SK-N-SH treated with all-trans-retinoic acid at 6 μM for 48 hours (cell line): ENCODE measurements around the gene SART1.

Experiments
- ATAC-seq: fragments of 200-7000 bp; cut with Tn5 transposase; 3 replicates; pipeline ENCODE4 v1.9.1; 2020; ENCODE audit warnings: mild to moderate bottlenecking, moderate library complexity
- ARNTL ChIP-seq: fragments of 450-650 bp; formaldehyde crosslinking; IDR thresholded peaks from 2 replicates; pipeline ENCODE4 v1.5.0; 2020; ENCODE audit warnings: low read depth, mild to moderate bottlenecking, moderate library complexity, borderline replicate concordance
- BACH2 ChIP-seq: fragments of 250-450 bp; sonication (Bioruptor Pico); IDR thresholded peaks from 2 replicates; pipeline ENCODE4 v1.9.0; 2021; ENCODE audit warnings: mild to moderate bottlenecking, borderline replicate concordance
- CREB5 ChIP-seq: fragments of 250-450 bp; sonication (Bioruptor Pico); IDR thresholded peaks from 2 replicates; pipeline ENCODE4 v1.5.1; 2020; ENCODE audit warnings: low read depth, mild to moderate bottlenecking, moderate library complexity
- CSDC2 ChIP-seq: fragments of 250-450 bp; sonication (Bioruptor Pico); IDR thresholded peaks from 2 replicates; pipeline ENCODE4 v1.5.0; 2020; ENCODE audit warnings: mild to moderate bottlenecking, moderate library complexity
- CSRNP3 ChIP-seq: fragments of 250-450 bp; sonication (Bioruptor Pico); IDR thresholded peaks from 2 replicates; pipeline ENCODE4 v1.5.1; 2021; ENCODE audit warnings: mild to moderate bottlenecking, moderate library complexity
- ESRRG ChIP-seq: fragments of 250-450 bp; sonication (Bioruptor Pico); IDR thresholded peaks from 2 replicates; pipeline ENCODE4 v1.6.1; 2021; ENCODE audit warnings: mild to moderate bottlenecking
- ISL1 ChIP-seq: fragments of 250-450 bp; sonication (Bioruptor Pico); IDR thresholded peaks from 2 replicates; pipeline ENCODE4 v2.1.2; 2022; ENCODE audit warnings: mild to moderate bottlenecking, moderate library complexity
- OSR1 ChIP-seq: fragments of 250-450 bp; sonication (Bioruptor Pico); IDR thresholded peaks from 2 replicates; pipeline ENCODE4 v1.8.0; 2022; ENCODE audit warnings: moderate library complexity, mild to moderate bottlenecking, inconsistent platforms
- PATZ1 ChIP-seq: fragments of 250-450 bp; sonication (Bioruptor Pico); IDR thresholded peaks from 2 replicates; pipeline ENCODE4 v1.8.0; 2020; ENCODE audit warnings: mild to moderate bottlenecking, moderate library complexity, borderline replicate concordance
- POU6F1 ChIP-seq: fragments of 250-450 bp; sonication (Bioruptor Pico); IDR thresholded peaks from 2 replicates; pipeline ENCODE4 v1.8.0; 2021; ENCODE audit warnings: low read depth, mild to moderate bottlenecking, moderate library complexity, borderline replicate concordance
- RARB ChIP-seq: fragments of 250-450 bp; sonication (Bioruptor Pico); IDR thresholded peaks from 2 replicates; pipeline ENCODE4 v1.8.0; 2021; ENCODE audit warnings: mild to moderate bottlenecking, moderate library complexity
- SNAI2 ChIP-seq: fragments of 250-450 bp; sonication (Bioruptor Pico); IDR thresholded peaks from 2 replicates; pipeline ENCODE4 v1.5.0; 2020; ENCODE audit warnings: mild to moderate bottlenecking, moderate library complexity
- TCF4 ChIP-seq: fragments of 250-450 bp; sonication (Bioruptor Pico); IDR thresholded peaks from 2 replicates; pipeline ENCODE4 v1.8.0; 2021; ENCODE audit warnings: mild to moderate bottlenecking, moderate library complexity, borderline replicate concordance
- TOX ChIP-seq: fragments of 250-450 bp; sonication (Bioruptor Pico); IDR thresholded peaks from 2 replicates; pipeline ENCODE4 v1.8.0; 2021; ENCODE audit warnings: mild to moderate bottlenecking, moderate library complexity, borderline replicate concordance
- TSHZ2 ChIP-seq: fragments of 250-450 bp; sonication (Bioruptor Pico); IDR thresholded peaks from 2 replicates; pipeline ENCODE4 v1.5.0; 2020; ENCODE audit warnings: mild to moderate bottlenecking, moderate library complexity
- ZFP3 ChIP-seq: fragments of 250-450 bp; sonication (Bioruptor Pico); IDR thresholded peaks from 2 replicates; pipeline ENCODE4 v1.5.0; 2020; ENCODE audit warnings: mild to moderate bottlenecking, moderate library complexity
- ZFP30 ChIP-seq: fragments of 450-650 bp; formaldehyde crosslinking; IDR thresholded peaks from 2 replicates; pipeline ENCODE4 v1.5.0; 2022; ENCODE audit warnings: mild to moderate bottlenecking, moderate library complexity
- ZNF565 ChIP-seq: fragments of 450-650 bp; formaldehyde crosslinking; conservative IDR thresholded peaks from 2 replicates; pipeline ENCODE4 v1.5.0; 2020; ENCODE audit warnings: low read depth, mild to moderate bottlenecking, moderate library complexity
- ZNF70 ChIP-seq: fragments of 450-650 bp; formaldehyde crosslinking; IDR thresholded peaks from 2 replicates; pipeline ENCODE4 v1.5.0; 2020; ENCODE audit warnings: mild to moderate bottlenecking, moderate library complexity
- ZNF8 ChIP-seq: fragments of 450-650 bp; formaldehyde crosslinking; IDR thresholded peaks from 2 replicates; pipeline ENCODE4 v1.5.0; 2020; ENCODE audit warnings: mild to moderate bottlenecking, moderate library complexity

The SART1 gene

GRCh38 chr11:65944191-65944590 is 17.3 kb upstream of the SART1 start:
- no peak for ATAC-seq
- TF ChIP-seq ESRRG (CRISPR knock-in tag) (no peak), PATZ1 (CRISPR knock-in tag) (no peak), ZFP3 (CRISPR knock-in tag) (no peak), ARNTL (CRISPR knock-in tag) (no peak), POU6F1 (CRISPR knock-in tag) (no peak), CREB5 (CRISPR knock-in tag) (no peak), TOX (CRISPR knock-in tag) (no peak), TCF4 (CRISPR knock-in tag) (no peak), CSDC2 (CRISPR knock-in tag) (no peak), BACH2 (CRISPR knock-in tag) (no peak), CSRNP3 (CRISPR knock-in tag) (no peak), ZNF565 (CRISPR knock-in tag) (no peak), SNAI2 (CRISPR knock-in tag) (no peak), RARB (CRISPR knock-in tag) (no peak), ZNF8 (no peak), ISL1 (CRISPR knock-in tag) (no peak), ZFP30 (CRISPR knock-in tag) (no peak), ZNF70 (CRISPR knock-in tag) (no peak), TSHZ2 (CRISPR knock-in tag) (no peak)

- no peak for TF ChIP-seq OSR1 (CRISPR knock-in tag)
- TF ChIP-seq ZNF70 (CRISPR knock-in tag) = no peak
- TF ChIP-seq SNAI2 (CRISPR knock-in tag) = no peak
- no peak for TF ChIP-seq TSHZ2 (CRISPR knock-in tag)
- TF ChIP-seq ZNF8 = no peak
- no peak for TF ChIP-seq ISL1 (CRISPR knock-in tag)
- TF ChIP-seq ZNF565 (CRISPR knock-in tag) = no peak
- TF ChIP-seq, all 23 proteins: peak for 0
- ATAC-seq = no peak
Measured at GRCh38 chr11:65944767-65945166, 16.8 kb upstream of the SART1 start.
